Measurements from ENCODE around the gene MFSD11. TPM values are rescaled to one million over a fixed set of nuclear protein-coding genes. Genes with fewer than 3 reads are reported as not detected.

Gene MFSD11
- total RNA-seq, 2 experiments from 2014 or later = 55.1 to 63.1 TPM

DNA sequence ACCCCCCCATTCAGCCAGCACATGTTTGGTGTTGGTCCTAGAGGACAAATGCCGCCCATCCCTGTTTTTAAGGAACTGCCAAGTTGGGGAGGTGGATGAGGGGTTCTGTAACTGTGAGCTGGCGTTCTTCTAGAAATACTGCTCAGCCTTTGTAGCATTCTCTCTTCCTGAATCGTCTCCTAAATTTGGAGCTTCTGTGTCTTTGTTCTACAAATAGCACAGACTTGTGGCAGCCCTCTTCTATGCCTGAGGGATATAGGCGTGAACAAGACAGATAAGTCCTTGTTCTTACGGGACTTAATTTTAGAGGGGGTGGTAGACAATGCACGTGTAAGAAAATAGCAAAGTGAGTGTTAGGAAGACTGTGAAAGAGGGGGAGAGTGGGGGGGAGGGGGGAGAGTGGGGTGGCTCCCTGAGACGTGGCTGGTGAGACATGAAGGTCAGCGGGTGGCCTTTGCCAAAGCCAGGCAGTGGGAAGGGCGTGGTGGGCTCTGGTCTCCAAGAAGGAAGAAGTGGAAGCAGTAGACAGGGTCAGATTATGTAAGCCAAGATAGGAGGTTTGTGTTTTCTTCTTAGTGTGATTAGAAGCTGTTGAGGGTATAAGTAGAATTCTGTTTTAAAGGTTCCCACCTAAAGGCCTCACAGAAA, 9.9 kb downstream of the MFSD11 start:
- ChIA-PET CTCF (ENCODE audit: unreplicated experiment) (interaction anchor here (0.7 kb wide), 1 partner anchor 120 kb away, joined by 3 read pairs; no protein-coding TSS in a partner anchor), POLR2A (interaction anchor here (0.7 to 0.9 kb wide), 2 partner anchors 9 kb away, joined by 4 to 5 read pairs; no protein-coding TSS in a partner anchor)
- no peaks in the 10 kb centered on the region for H4K20me1 ChIP-seq (ENCODE audit: insufficient read depth, low read length)
- H3K79me2 ChIP-seq (ENCODE audit: insufficient read depth, low read depth, low read length) = no peaks in the 10 kb centered on the region; the same call in 1 of the 2 replicates
- TF ChIP-seq, protein P1, sequence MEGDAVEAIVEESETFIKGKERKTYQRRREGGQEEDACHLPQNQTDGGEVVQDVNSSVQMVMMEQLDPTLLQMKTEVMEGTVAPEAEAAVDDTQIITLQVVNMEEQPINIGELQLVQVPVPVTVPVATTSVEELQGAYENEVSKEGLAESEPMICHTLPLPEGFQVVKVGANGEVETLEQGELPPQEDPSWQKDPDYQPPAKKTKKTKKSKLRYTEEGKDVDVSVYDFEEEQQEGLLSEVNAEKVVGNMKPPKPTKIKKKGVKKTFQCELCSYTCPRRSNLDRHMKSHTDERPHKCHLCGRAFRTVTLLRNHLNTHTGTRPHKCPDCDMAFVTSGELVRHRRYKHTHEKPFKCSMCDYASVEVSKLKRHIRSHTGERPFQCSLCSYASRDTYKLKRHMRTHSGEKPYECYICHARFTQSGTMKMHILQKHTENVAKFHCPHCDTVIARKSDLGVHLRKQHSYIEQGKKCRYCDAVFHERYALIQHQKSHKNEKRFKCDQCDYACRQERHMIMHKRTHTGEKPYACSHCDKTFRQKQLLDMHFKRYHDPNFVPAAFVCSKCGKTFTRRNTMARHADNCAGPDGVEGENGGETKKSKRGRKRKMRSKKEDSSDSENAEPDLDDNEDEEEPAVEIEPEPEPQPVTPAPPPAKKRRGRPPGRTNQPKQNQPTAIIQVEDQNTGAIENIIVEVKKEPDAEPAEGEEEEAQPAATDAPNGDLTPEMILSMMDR (conservative IDR thresholded peaks at IDR 0.05; ENCODE audit: low read length) = no peak
- TF ChIP-seq EZH2phosphoT487 (IDR thresholded peaks at IDR 0.05; ENCODE audit: borderline replicate concordance, low read depth, low read length) = no peak
- H3K9me2 ChIP-seq (ENCODE audit: insufficient read depth, low read length) = no peaks in the 10 kb centered on the region
- peaks cover 82% of the 10 kb centered on the region for H3K36me3 ChIP-seq (ENCODE audit: insufficient read depth, low read length)
- no peak for DNase-seq (ENCODE audit: low spot score)
- no peak overlapping the region for H3K4me2 ChIP-seq (ENCODE audit: low read length)
- intact Hi-C loops (cut with micrococcal nuclease; ENCODE audit: unreplicated experiment) = no loop called here
- H3K9me3 ChIP-seq (ENCODE audit: low read length) = no peaks in the 10 kb centered on the region
- H2AFZ ChIP-seq (ENCODE audit: low read length) = no peak overlapping the region
- BruUV-seq (replicated peaks) = no TSS peak
- H3K4me3 ChIP-seq (ENCODE audit: low read depth, low read length, poor library complexity, severe bottlenecking) = no peak overlapping the region
- no peak overlapping the region for H3K27ac ChIP-seq (ENCODE audit: low read depth, low read length, poor library complexity, severe bottlenecking)
- peaks cover 18% of the 10 kb centered on the region for H3K4me1 ChIP-seq (ENCODE audit: insufficient read depth, low read length, poor library complexity, severe bottlenecking)

DNA sequence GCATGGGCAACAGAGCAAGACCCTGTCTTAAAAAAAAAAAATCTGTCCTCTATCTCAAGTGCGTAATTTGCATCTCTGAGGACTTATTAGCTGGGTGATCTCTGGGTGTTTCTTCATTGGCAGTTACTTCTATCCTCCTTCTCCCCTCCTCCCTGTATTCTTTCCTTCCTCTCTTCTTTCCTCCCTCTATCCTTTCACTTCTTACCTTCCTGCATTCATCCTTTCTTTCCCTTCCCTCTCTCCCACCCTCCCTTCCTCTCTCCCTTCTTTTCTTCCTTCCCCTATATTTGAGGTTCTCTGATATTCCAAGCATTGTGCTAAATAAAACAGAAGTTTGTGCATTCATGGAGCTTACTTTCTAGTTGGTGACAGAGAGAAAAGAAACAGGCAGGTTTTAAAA, 10.7 kb downstream of the MFSD11 start:
- POLR2A ChIA-PET = interaction anchor here (0.6 to 0.9 kb wide), 3 partner anchors 10 to 433 kb away, joined by 3 to 4 read pairs (median 4); no protein-coding TSS in a partner anchor
- no peak overlapping the region for H2AFZ ChIP-seq (ENCODE audit: low read length)
- CTCF ChIA-PET (ENCODE audit: unreplicated experiment) = no interaction called here
- no TSS peak for BruUV-seq (replicated peaks)
- intact Hi-C loops (cut with micrococcal nuclease; ENCODE audit: unreplicated experiment) = no loop called here
- H3K79me2 ChIP-seq (ENCODE audit: insufficient read depth, low read depth, low read length) = no peaks in the 10 kb centered on the region; the same call in 1 of the 2 replicates
- H3K4me2 ChIP-seq (ENCODE audit: low read length) = no peak overlapping the region
- peaks cover 81% of the 10 kb centered on the region for H3K36me3 ChIP-seq (ENCODE audit: insufficient read depth, low read length)
- H4K20me1 ChIP-seq (ENCODE audit: insufficient read depth, low read length) = no peaks in the 10 kb centered on the region
- no peaks in the 10 kb centered on the region for H3K9me3 ChIP-seq (ENCODE audit: low read length)
- DNase-seq (ENCODE audit: low spot score) = no peak
- peaks cover 26% of the 10 kb centered on the region for H3K4me1 ChIP-seq (ENCODE audit: insufficient read depth, low read length, poor library complexity, severe bottlenecking)
- no peak overlapping the region for H3K27ac ChIP-seq (ENCODE audit: low read depth, low read length, poor library complexity, severe bottlenecking)
- TF ChIP-seq, protein P1 (conservative IDR thresholded peaks at IDR 0.05; ENCODE audit: low read length) = no peak
- TF ChIP-seq EZH2phosphoT487 (IDR thresholded peaks at IDR 0.05; ENCODE audit: borderline replicate concordance, low read depth, low read length) = no peak
- H3K4me3 ChIP-seq (ENCODE audit: low read depth, low read length, poor library complexity, severe bottlenecking) = no peak overlapping the region
- H3K9me2 ChIP-seq (ENCODE audit: insufficient read depth, low read length) = no peaks in the 10 kb centered on the region
